A549 (cell line): ENCODE data around the gene MAB21L3. TPM values are rescaled to one million over a fixed set of nuclear protein-coding genes. Genes with fewer than 3 reads are reported as not detected.

ENCODE experiments used
- ATAC-seq, 2 experiments: fragments of 200-7000 bp in 1 of 2; fragments of >200 bp in 1 of 2; cut with Nextera tagmentation in 1 of 2; cut with Tn5 transposase in 1 of 2; 3 replicates each; pipeline versions ENCODE4 v1.8.0 to v1.9.1; 2018 to 2020; ENCODE audit warnings: mild to moderate bottlenecking in 1 of 2, moderate library complexity in 1 of 2
- CTCF ChIA-PET: fragments of 300-600 bp; sonication (Branson Sonifier 250); formaldehyde crosslinking; extraction: SDS; loops from one replicate; lab custom pipeline; 2021; ENCODE audit warnings: antibody characterized with exemption, inconsistent platforms; lab: Yijun Ruan, JAX
- POLR2A ChIA-PET: fragments of 350-600 bp; formaldehyde crosslinking; extraction: SDS; loops from one replicate; lab custom pipeline; 2021; ENCODE audit warnings: antibody characterized with exemption, inconsistent platforms; lab: Yijun Ruan, JAX
- DNase-seq, 2 experiments: peaks; one replicate each; pipeline versions ENCODE4 v3.0.0 to v3.0.0-alpha.2; 2011 to 2016; ENCODE audit warnings: low read depth in 1 of 2, low spot score in 1 of 2
- FAIRE-seq: peaks from 2 replicates; lab custom pipeline; 2011; peaks lifted over from hg19 to GRCh38; lab: Jason Lieb, UNC
- H3K27ac ChIP-seq, 2 experiments: fragments of >200 bp; sonication (Bioruptor Twin); formaldehyde crosslinking; 3 replicates each; pipeline ENCODE4 v1.5.1; 2016 to 2017
- H3K4me1 ChIP-seq: fragments of >200 bp; sonication (Bioruptor Twin); formaldehyde crosslinking; 3 replicates; pipeline ENCODE4 v1.6.1; 2016
- H3K4me2 ChIP-seq: fragments of >200 bp; sonication (Bioruptor Twin); formaldehyde crosslinking; 3 replicates; pipeline ENCODE4 v1.6.1; 2016
- H3K4me3 ChIP-seq: fragments of >200 bp; sonication (Bioruptor Twin); formaldehyde crosslinking; 3 replicates; pipeline ENCODE4 v1.5.1; 2016
- H3K9me3 ChIP-seq: fragments of >200 bp; sonication (Bioruptor Twin); formaldehyde crosslinking; 3 replicates; pipeline ENCODE4 v1.6.1; 2016
- BCL3 ChIP-seq: fragments of >200 bp; sonication (Bioruptor Twin); formaldehyde crosslinking; IDR thresholded peaks from 3 replicates; pipeline ENCODE4 v1.6.1; 2016
- BHLHE40 ChIP-seq: IDR thresholded peaks from 2 replicates; pipeline ENCODE4 v1.6.1; 2012; ENCODE audit warnings: low read depth, low read length, inconsistent platforms
- CEBPB ChIP-seq, 2 experiments: fragments of >200 bp in 1 of 2; sonication (Bioruptor Twin) in 1 of 2; formaldehyde crosslinking in 1 of 2; IDR thresholded peaks; 2 replicates each; pipeline ENCODE4 v1.6.1; 2012 to 2016
- CHD2 ChIP-seq: fragments of 150-350 bp; IDR thresholded peaks from 2 replicates; pipeline ENCODE4 v1.6.1; 2014; ENCODE audit warnings: low read length; ENCODE audit not compliant: partially characterized antibody
- CHD4 ChIP-seq: fragments of 200-600 bp; sonication (generic); IDR thresholded peaks from 2 replicates; pipeline ENCODE4 v1.6.1; 2016; ENCODE audit warnings: antibody characterized with exemption, mild to moderate bottlenecking, borderline replicate concordance
- FOSL2 ChIP-seq, 2 experiments: fragments of 450-650 bp in 1 of 2; fragments of >200 bp in 1 of 2; sonication (Bioruptor Twin) in 1 of 2; formaldehyde crosslinking; IDR thresholded peaks; 2 replicates each; pipeline versions ENCODE4 v1.5.0 to v1.6.1; 2016 to 2020; ENCODE audit warnings: mild to moderate bottlenecking in 1 of 2, moderate library complexity in 1 of 2
- FOXS1 ChIP-seq: fragments of 250-450 bp; sonication (Bioruptor Pico); IDR thresholded peaks from 2 replicates; pipeline ENCODE4 v1.5.0; 2020; ENCODE audit warnings: mild to moderate bottlenecking, moderate library complexity
- GATA3 ChIP-seq: IDR thresholded peaks from 2 replicates; pipeline ENCODE4 v1.6.1; 2012; ENCODE audit warnings: borderline replicate concordance
- KDM5A ChIP-seq: fragments of 200-600 bp; sonication (generic); IDR thresholded peaks from 2 replicates; pipeline ENCODE4 v1.6.1; 2016; ENCODE audit warnings: antibody characterized with exemption, mild to moderate bottlenecking
- MAFK ChIP-seq: fragments of 450-650 bp; IDR thresholded peaks from 2 replicates; pipeline ENCODE4 v1.6.1; 2014; ENCODE audit not compliant: partially characterized antibody
- MAZ ChIP-seq: fragments of 150-350 bp; IDR thresholded peaks from 2 replicates; pipeline ENCODE4 v1.6.1; 2014; ENCODE audit warnings: antibody characterized with exemption, low read depth, low read length, borderline replicate concordance
- NFE2L2 ChIP-seq: fragments of 150-350 bp; conservative IDR thresholded peaks from 2 replicates; pipeline ENCODE4 v1.6.1; 2014; ENCODE audit warnings: low read length
- PHF8 ChIP-seq: fragments of 200-600 bp; sonication (generic); IDR thresholded peaks from 2 replicates; pipeline ENCODE4 v1.6.1; 2016; ENCODE audit warnings: low read depth, mild to moderate bottlenecking, antibody characterized with exemption, moderate library complexity, borderline replicate concordance
- RNF2 ChIP-seq: fragments of 200-600 bp; sonication (generic); IDR thresholded peaks from 2 replicates; pipeline ENCODE4 v1.6.1; 2016; ENCODE audit warnings: low read depth, mild to moderate bottlenecking, antibody characterized with exemption, moderate library complexity, borderline replicate concordance
- SREBF2 ChIP-seq: fragments of 450-650 bp; IDR thresholded peaks from 2 replicates; pipeline ENCODE4 v1.6.1; 2014; ENCODE audit warnings: mild to moderate bottlenecking, moderate library complexity
- WGBS: methylation state at CpG from one replicate; pipeline ENCODE4 v1.1.6; 2017; ENCODE audit errors: missing lambda C conversion rate; 5-methylcytosine and 5-hydroxymethylcytosine counted together
- polyA plus RNA-seq, 4 experiments: library from polyadenylated mRNA; depleted of rRNA in 3 of 4; stranded (reverse); fragments of >200 nt; fragmentation: RNase III in 1 of 4; extraction: RNeasy Plus Mini Kit Qiagen cat#74134 plus additional on column Dnase treatment in 1 of 4; gene quantifications; 2 replicates in 3 of 4; 3 replicates in 1 of 4; pipeline ENCODE4 v1.2.3, GENCODE V29; 2011 to 2017

Gene MAB21L3
- polyA plus RNA-seq, 2 of the 4 experiments (the other 2 are of a cell fraction): 0.03 to 0.09 TPM

GRCh38 chr1:116111524-116112021 lies 374 bp downstream of the MAB21L3 start:
- CTCF ChIA-PET: interaction anchor here (1.5 kb wide), 1 partner anchor 28 kb away, joined by 11 read pairs; no protein-coding TSS in a partner anchor
- POLR2A ChIA-PET: no interaction called here

DNA sequence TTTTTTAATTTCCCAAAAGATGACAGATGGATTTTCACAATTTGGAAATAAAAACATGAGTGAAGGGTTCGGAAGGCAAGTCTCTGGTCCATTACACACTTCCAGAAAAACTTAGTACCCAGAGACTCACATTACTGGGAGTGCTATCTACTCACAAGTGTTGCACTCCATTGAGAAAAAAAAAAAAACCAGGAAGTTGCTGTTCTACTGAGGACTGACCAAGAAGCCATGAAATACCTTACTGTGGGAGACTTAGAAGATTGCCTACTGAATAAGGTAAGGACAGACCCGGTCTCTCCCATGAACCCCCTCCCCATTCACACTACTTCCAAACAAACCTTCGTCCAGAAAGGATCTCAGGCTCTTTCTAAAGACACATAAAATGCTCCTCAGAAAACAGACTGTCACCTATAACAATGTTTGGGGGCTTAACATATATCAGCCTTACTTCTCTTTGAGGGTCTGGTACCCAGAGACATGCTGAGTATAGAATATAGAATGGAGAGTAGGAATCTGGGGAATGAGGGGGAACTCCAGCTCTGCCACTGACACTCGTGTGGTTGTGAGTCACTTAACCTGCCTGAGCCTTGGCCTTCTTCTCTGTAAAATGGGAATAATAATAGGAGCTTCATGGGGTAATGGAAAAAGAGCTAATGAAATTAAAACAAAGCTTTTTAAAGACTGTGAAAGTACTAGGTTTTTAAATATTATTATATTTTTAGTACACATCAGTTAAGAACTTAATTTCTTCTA lies 1.4 kb downstream of the MAB21L3 start:
- 74% methylated on average over 4 of the region's 4 CpGs for WGBS
- peak overlapping the region; percentile 21 to 72; a peak in 2 of 6 replicates for H3K27ac ChIP-seq
- no peak for FAIRE-seq
- ATAC-seq: no peak
- no peak for DNase-seq
- no peak overlapping the region for H3K4me2 ChIP-seq
- CTCF ChIA-PET: interaction anchor here (0.7 to 1.3 kb wide), 2 partner anchors 12 kb away, joined by 3 read pairs; no protein-coding TSS in a partner anchor
- H3K4me1 ChIP-seq: peaks cover 28% of the 10 kb centered on the region
- no peak overlapping the region for H3K4me3 ChIP-seq
- no peaks in the 10 kb centered on the region for H3K9me3 ChIP-seq
- POLR2A ChIA-PET: no interaction called here
- TF ChIP-seq PHF8 (no peak), CHD4 (no peak), KDM5A (no peak), FOXS1 (CRISPR knock-in tag) (no peak)

More at GRCh38 chr1:116111524-116112021, 374 bp downstream of the MAB21L3 start:
- Histone ChIP-seq H3K4me2 (peak overlapping the region; percentile 82), H3K27ac (peak overlapping the region; percentile 72 to 82; a peak in 5 of 6 replicates), H3K4me1 (peaks cover 28% of the 10 kb centered on the region), H3K4me3 (no peak overlapping the region), H3K9me3 (no peaks in the 10 kb centered on the region)
- no peak for FAIRE-seq
- 80% methylated on average over 10 of the region's 11 CpGs for WGBS
- TF ChIP-seq CHD2 (no peak), SREBF2 (no peak), RNF2 (no peak), MAFK (no peak), BCL3 (no peak)
- no peak for ATAC-seq
- DNase-seq: no peak

DNA sequence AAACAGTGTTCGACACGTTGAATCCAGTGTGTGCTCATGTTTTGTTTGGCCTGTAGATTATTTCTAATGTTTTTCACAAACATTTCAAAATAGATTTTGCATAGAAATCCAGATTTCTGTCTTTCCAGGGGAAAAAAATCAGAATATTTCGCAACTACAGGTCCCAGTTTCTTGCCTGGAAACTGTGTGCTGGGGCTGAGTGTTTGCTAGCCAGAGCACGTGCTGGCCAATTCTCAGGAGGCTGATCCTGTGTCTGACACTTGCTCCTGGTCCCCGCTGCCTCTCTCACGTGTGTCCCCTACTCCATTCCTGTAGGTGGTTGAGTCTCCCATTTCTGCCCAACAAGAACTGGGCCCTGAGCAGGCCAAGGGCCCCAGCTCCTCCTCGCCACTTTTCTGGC lies 2.4 kb downstream of the MAB21L3 start:
- 77% methylated on average over 7 of the region's 7 CpGs for WGBS

DNA sequence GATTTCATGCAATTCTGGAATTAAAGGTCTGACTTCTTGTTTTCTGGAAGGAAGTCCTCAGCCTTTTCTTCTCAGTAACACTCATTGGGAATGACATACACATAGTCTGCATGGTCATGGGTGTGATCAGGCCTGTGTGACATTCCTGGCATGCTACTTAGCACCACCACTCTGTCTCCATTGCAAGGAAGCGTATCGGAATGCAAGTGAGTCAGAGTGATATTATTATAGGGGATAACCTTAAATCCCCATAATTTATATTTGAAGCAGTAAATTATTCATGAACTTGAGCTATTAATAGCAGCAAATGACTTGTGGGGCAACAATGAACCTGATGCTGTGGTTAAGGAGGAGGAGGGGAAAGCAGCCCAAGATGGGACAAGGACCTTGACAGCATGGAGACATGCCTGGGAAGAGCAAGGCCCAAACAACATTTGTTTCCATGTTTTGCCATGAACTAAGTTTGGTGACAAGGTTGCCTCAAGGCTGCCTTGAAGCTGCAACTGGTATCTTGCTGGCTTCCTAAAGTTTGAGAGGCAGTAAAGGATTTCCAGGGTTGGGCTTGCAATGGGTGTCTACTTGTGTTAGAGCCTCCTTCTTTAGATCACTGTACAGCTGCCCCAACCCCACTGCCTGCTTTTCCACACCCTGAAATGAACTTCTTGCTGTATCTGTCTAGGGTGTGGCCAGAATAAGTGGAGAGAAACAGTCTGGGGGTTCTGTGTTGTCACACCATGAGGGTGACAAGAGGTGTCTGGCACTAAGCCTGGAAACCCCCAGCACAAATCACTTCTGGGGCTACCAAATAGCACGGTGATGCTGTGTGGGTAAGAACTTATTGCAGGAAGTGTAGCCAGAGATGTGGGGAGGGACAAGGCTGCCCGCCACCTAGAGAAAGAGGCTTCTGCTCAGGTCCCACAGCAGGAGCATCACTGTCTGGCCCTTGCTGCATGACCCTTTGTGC lies 4.6 kb downstream of the MAB21L3 start:
- TF ChIP-seq NFE2L2: no peak
- Histone ChIP-seq H3K27ac (no peak overlapping the region; a peak in 1 of 6 replicates), H3K9me3 (no peaks in the 10 kb centered on the region), H3K4me1 (peaks cover 14% of the 10 kb centered on the region), H3K4me2 (no peak overlapping the region), H3K4me3 (no peak overlapping the region)
- FAIRE-seq: no peak
- 88% methylated on average over 2 of the region's 4 CpGs for WGBS
- DNase-seq: peak in 1 of 2 experiments; percentile 10
- ChIA-PET POLR2A (no interaction called here), CTCF (interaction anchor here (0.9 kb wide), 1 partner anchor 23 kb away, joined by 3 read pairs; no protein-coding TSS in a partner anchor)
- ATAC-seq: 0 out of 6 replicates have a peak, but pooled peaks of 1 of the 2 experiments have one; percentile 30

More for the DNA sequence above, 2.4 kb downstream of the MAB21L3 start:
- no peak for TF ChIP-seq FOSL2 (IDR thresholded peaks at IDR 0.05)
- TF ChIP-seq FOSL2 (CRISPR knock-in tag; IDR thresholded peaks at IDR 0.05): no peak
- TF ChIP-seq GATA3: no peak
- no peak for TF ChIP-seq MAZ
- TF ChIP-seq CEBPB (IDR thresholded peaks at IDR 0.05): peak; percentile 42 to 58; a peak in 3 of 4 replicates
- no peak for TF ChIP-seq BHLHE40
- no peak for FAIRE-seq
- CTCF ChIA-PET: interaction anchor here (1.3 kb wide), 1 partner anchor 11 kb away, joined by 3 read pairs; no protein-coding TSS in a partner anchor
- peaks cover 28% of the 10 kb centered on the region for H3K4me1 ChIP-seq
- no peak for DNase-seq
- H3K9me3 ChIP-seq: no peaks in the 10 kb centered on the region
- H3K27ac ChIP-seq: no peak overlapping the region
- POLR2A ChIA-PET: no interaction called here
- H3K4me3 ChIP-seq: no peak overlapping the region
- no peak for ATAC-seq
- no peak overlapping the region for H3K4me2 ChIP-seq
